HepG2 (cell line): ENCODE results near the gene PATZ1.

Source experiments
- SALL2 ChIP-seq: sonication (generic); formaldehyde crosslinking; IDR thresholded peaks from 2 replicates; pipeline ENCODE4 v1.8.1; 2023; ENCODE audit warnings: mild to moderate bottlenecking, missing genetic modification reagents, inconsistent platforms
- SP2 ChIP-seq: sonication (generic); formaldehyde crosslinking; IDR thresholded peaks from 2 replicates; pipeline ENCODE4 v1.5.1; 2020; ENCODE audit warnings: mild to moderate bottlenecking, missing genetic modification reagents
- ZFP37 ChIP-seq: sonication (generic); formaldehyde crosslinking; IDR thresholded peaks from 2 replicates; pipeline ENCODE4 v1.4.0; 2020; ENCODE audit warnings: missing genetic modification reagents, borderline replicate concordance
- TF ChIP-seq, protein P1 (sequence below): sonication (generic); formaldehyde crosslinking; IDR thresholded peaks from 2 replicates; pipeline ENCODE4 v1.5.0; 2020; ENCODE audit warnings: mild to moderate bottlenecking, missing genetic modification reagents, moderate library complexity
- TF ChIP-seq, protein P2 (sequence below): sonication (generic); formaldehyde crosslinking; IDR thresholded peaks from 2 replicates; pipeline ENCODE4 v1.5.0; 2020; ENCODE audit warnings: mild to moderate bottlenecking, missing genetic modification reagents
- TF ChIP-seq, protein P3 (sequence below): sonication (generic); formaldehyde crosslinking; IDR thresholded peaks from 2 replicates; pipeline ENCODE4 v1.8.0; 2022; ENCODE audit warnings: missing genetic modification reagents, mild to moderate bottlenecking, moderate library complexity, borderline replicate concordance

DNA sequence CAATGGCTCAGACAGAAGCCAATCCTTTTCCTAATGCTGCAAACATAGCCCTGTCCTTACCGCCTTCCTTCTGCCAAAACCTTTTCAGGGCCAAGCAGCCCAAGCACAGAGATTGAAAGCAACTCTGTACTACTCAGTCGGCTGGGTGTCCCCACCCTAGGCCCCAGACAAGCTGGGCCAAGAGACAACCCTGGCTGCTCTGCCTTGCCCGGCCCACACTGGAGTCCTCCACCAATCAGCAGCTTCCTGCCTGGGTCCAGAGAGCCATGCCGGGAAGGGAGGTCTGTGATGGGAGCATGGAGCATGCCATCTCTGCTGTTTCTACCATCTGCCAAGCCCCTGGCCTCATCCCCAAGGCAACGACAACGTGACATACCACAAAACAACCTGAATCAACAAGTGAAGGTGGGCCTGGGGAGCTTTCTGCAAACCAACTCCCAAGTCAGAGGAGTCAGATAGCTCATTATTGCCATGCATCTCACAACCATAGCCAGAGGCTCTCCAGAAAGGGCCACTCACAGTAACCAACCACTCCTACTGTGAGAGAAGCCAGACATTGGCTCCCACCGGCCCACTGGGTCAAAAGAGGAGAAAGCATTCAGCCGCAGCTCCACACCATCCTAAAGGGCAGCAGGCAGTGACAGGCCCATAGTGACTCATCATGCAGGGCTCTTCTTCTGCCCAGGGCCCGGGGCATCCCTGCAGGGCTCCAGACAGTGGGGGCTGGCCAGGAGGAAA lies 18.2 kb downstream of the PATZ1 start:
- TF ChIP-seq, protein P1, sequence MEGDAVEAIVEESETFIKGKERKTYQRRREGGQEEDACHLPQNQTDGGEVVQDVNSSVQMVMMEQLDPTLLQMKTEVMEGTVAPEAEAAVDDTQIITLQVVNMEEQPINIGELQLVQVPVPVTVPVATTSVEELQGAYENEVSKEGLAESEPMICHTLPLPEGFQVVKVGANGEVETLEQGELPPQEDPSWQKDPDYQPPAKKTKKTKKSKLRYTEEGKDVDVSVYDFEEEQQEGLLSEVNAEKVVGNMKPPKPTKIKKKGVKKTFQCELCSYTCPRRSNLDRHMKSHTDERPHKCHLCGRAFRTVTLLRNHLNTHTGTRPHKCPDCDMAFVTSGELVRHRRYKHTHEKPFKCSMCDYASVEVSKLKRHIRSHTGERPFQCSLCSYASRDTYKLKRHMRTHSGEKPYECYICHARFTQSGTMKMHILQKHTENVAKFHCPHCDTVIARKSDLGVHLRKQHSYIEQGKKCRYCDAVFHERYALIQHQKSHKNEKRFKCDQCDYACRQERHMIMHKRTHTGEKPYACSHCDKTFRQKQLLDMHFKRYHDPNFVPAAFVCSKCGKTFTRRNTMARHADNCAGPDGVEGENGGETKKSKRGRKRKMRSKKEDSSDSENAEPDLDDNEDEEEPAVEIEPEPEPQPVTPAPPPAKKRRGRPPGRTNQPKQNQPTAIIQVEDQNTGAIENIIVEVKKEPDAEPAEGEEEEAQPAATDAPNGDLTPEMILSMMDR (CRISPR knock-in tag): no peak
- TF ChIP-seq, protein P2, sequence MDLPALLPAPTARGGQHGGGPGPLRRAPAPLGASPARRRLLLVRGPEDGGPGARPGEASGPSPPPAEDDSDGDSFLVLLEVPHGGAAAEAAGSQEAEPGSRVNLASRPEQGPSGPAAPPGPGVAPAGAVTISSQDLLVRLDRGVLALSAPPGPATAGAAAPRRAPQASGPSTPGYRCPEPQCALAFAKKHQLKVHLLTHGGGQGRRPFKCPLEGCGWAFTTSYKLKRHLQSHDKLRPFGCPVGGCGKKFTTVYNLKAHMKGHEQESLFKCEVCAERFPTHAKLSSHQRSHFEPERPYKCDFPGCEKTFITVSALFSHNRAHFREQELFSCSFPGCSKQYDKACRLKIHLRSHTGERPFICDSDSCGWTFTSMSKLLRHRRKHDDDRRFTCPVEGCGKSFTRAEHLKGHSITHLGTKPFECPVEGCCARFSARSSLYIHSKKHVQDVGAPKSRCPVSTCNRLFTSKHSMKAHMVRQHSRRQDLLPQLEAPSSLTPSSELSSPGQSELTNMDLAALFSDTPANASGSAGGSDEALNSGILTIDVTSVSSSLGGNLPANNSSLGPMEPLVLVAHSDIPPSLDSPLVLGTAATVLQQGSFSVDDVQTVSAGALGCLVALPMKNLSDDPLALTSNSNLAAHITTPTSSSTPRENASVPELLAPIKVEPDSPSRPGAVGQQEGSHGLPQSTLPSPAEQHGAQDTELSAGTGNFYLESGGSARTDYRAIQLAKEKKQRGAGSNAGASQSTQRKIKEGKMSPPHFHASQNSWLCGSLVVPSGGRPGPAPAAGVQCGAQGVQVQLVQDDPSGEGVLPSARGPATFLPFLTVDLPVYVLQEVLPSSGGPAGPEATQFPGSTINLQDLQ (CRISPR knock-in tag): no peak
- TF ChIP-seq, protein P3, sequence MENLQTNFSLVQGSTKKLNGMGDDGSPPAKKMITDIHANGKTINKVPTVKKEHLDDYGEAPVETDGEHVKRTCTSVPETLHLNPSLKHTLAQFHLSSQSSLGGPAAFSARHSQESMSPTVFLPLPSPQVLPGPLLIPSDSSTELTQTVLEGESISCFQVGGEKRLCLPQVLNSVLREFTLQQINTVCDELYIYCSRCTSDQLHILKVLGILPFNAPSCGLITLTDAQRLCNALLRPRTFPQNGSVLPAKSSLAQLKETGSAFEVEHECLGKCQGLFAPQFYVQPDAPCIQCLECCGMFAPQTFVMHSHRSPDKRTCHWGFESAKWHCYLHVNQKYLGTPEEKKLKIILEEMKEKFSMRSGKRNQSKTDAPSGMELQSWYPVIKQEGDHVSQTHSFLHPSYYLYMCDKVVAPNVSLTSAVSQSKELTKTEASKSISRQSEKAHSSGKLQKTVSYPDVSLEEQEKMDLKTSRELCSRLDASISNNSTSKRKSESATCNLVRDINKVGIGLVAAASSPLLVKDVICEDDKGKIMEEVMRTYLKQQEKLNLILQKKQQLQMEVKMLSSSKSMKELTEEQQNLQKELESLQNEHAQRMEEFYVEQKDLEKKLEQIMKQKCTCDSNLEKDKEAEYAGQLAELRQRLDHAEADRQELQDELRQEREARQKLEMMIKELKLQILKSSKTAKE (CRISPR knock-in tag): no peak
- TF ChIP-seq SP2 (no peak), ZFP37 (CRISPR knock-in tag) (no peak), SALL2 (CRISPR knock-in tag) (no peak)
